DND-41 (cell line): Measurements from ENCODE around the gene ZSCAN10.

Experiments
- ATAC-seq: fragments of 200-7000 bp; cut with Tn5 transposase; 3 replicates; pipeline ENCODE4 v1.9.1; 2021; ENCODE audit warnings: low read depth; ENCODE audit not compliant: insufficient read depth
- DNase-seq: peaks from one replicate; pipeline ENCODE4 v3.0.0-alpha.2; 2020
- H2AFZ ChIP-seq: 2 replicates; pipeline ENCODE4 v1.6.0; 2012; ENCODE audit warnings: low read depth, low read length
- H3K27ac ChIP-seq: 2 replicates; pipeline ENCODE4 v1.5.1; 2012; ENCODE audit warnings: low read length, inconsistent platforms
- H3K27me3 ChIP-seq: fragments of 200-600 bp; sonication (generic); 2 replicates; pipeline ENCODE4 v1.6.0; 2012; ENCODE audit warnings: low read length, mild to moderate bottlenecking, inconsistent platforms; ENCODE audit not compliant: insufficient read depth, poor library complexity
- H3K36me3 ChIP-seq: 2 replicates; pipeline ENCODE4 v1.5.1; 2012; ENCODE audit warnings: low read length, inconsistent platforms; ENCODE audit not compliant: insufficient read depth
- H3K4me1 ChIP-seq: 2 replicates; pipeline ENCODE4 v1.5.1; 2012; ENCODE audit warnings: mild to moderate bottlenecking, low read length; ENCODE audit not compliant: insufficient read depth
- H3K4me2 ChIP-seq: 2 replicates; pipeline ENCODE4 v1.6.0; 2012; ENCODE audit warnings: mild to moderate bottlenecking, moderate library complexity, low read length, inconsistent platforms; ENCODE audit not compliant: insufficient read depth
- H3K4me3 ChIP-seq, 2 experiments: fragments of 200-600 bp in 1 of 2; shearing (Covaris generic) in 1 of 2; 2 replicates each; pipeline ENCODE4 v1.5.1; 2012 to 2016; ENCODE audit warnings: inconsistent platforms in 2 of 2, low read length in 2 of 2, mild to moderate bottlenecking in 2 of 2, low read depth in 1 of 2, moderate library complexity in 1 of 2
- H3K79me2 ChIP-seq: 2 replicates; pipeline ENCODE4 v1.6.0; 2012; ENCODE audit warnings: low read length, inconsistent platforms; ENCODE audit not compliant: insufficient read depth
- H3K9ac ChIP-seq: 2 replicates; pipeline ENCODE4 v1.6.0; 2012; ENCODE audit warnings: low read depth, mild to moderate bottlenecking, inconsistent platforms, low read length, moderate library complexity
- H3K9me3 ChIP-seq: 2 replicates; pipeline ENCODE4 v1.5.1; 2012; ENCODE audit warnings: low read length, moderate library complexity, mild to moderate bottlenecking, inconsistent platforms; ENCODE audit not compliant: insufficient read depth, severe bottlenecking
- H4K20me1 ChIP-seq: 2 replicates; pipeline ENCODE4 v1.6.0; 2012; ENCODE audit warnings: low read length; ENCODE audit not compliant: insufficient read depth
- CTCF ChIP-seq: IDR thresholded peaks from 2 replicates; pipeline ENCODE4 v1.5.1; 2012; ENCODE audit warnings: borderline replicate concordance, low read length, moderate library complexity, mild to moderate bottlenecking; ENCODE audit not compliant: poor library complexity, severe bottlenecking; ENCODE audit errors: extremely low read depth
- EZH2 ChIP-seq: IDR thresholded peaks from 3 replicates; pipeline ENCODE4 v1.6.1; 2012; ENCODE audit warnings: borderline replicate concordance, low read depth, mild to moderate bottlenecking, moderate library complexity, low read length, inconsistent platforms; ENCODE audit not compliant: severe bottlenecking

ZSCAN10 gene

GRCh38 chr16:3051009-3051408 lies 48.1 kb downstream of the ZSCAN10 start:
- no peak for ATAC-seq
- H3K9ac ChIP-seq, result no peak overlapping the region
- H3K36me3 ChIP-seq, result peaks cover 20% of the 10 kb centered on the region
- no peak overlapping the region for H3K27ac ChIP-seq
- H3K27me3 ChIP-seq, result peaks cover 3% of the 10 kb centered on the region
- H3K79me2 ChIP-seq, result no peaks in the 10 kb centered on the region
- no peak for TF ChIP-seq CTCF
- no peak for TF ChIP-seq EZH2
- no peak overlapping the region for H2AFZ ChIP-seq
- H3K4me2 ChIP-seq, result no peak overlapping the region
- H3K9me3 ChIP-seq, result no peaks in the 10 kb centered on the region
- peaks cover 4% of the 10 kb centered on the region; the same call in 1 of the 2 replicates for H4K20me1 ChIP-seq
- peaks cover 10% of the 10 kb centered on the region for H3K4me1 ChIP-seq
- H3K4me3 ChIP-seq, result no peak overlapping the region
- no peak for DNase-seq

- Histone ChIP-seq H3K4me2 (no peak overlapping the region), H4K20me1 (peaks cover 4% of the 10 kb centered on the region; the same call in 1 of the 2 replicates), H3K79me2 (no peaks in the 10 kb centered on the region), H3K4me3 (no peak overlapping the region), H3K27ac (no peak overlapping the region), H3K27me3 (peaks cover 8% of the 10 kb centered on the region), H3K9me3 (no peaks in the 10 kb centered on the region), H3K36me3 (peaks cover 19% of the 10 kb centered on the region), H3K9ac (no peak overlapping the region), H3K4me1 (peaks cover 15% of the 10 kb centered on the region), H2AFZ (no peak overlapping the region)
- TF ChIP-seq EZH2 (no peak), CTCF (no peak)
- DNase-seq (no peak), ATAC-seq (no peak)
These were observed 48.6 kb downstream of the ZSCAN10 start for GRCh38 chr16:3050487-3050886.

- Histone ChIP-seq H3K4me3 (no peak overlapping the region), H3K9me3 (no peaks in the 10 kb centered on the region), H3K79me2 (no peaks in the 10 kb centered on the region), H3K27me3 (peaks cover 12% of the 10 kb centered on the region), H3K9ac (no peak overlapping the region), H3K4me1 (peaks cover 18% of the 10 kb centered on the region), H2AFZ (no peak overlapping the region), H3K27ac (no peak overlapping the region), H3K4me2 (no peak overlapping the region), H4K20me1 (peaks cover 6% of the 10 kb centered on the region), H3K36me3 (peaks cover 14% of the 10 kb centered on the region)
- TF ChIP-seq EZH2 (no peak), CTCF (no peak)
- DNase-seq (no peak), ATAC-seq (no peak)
These were observed 49.1 kb downstream of the ZSCAN10 start for GRCh38 chr16:3049921-3050481.
